H1 (cell line): Measurements from ENCODE around the gene OTUB1. TPM values are rescaled to one million over a fixed set of nuclear protein-coding genes. Genes with fewer than 3 reads are reported as not detected.

Experiments used
- CBX5 ChIP-seq: fragments of 300-800, 300-1000 bp; sonication (generic); IDR thresholded peaks from 2 replicates; pipeline ENCODE4 v1.7.1; 2016; ENCODE audit warnings: antibody characterized with exemption, low read length, low read depth
- CEBPB ChIP-seq: IDR thresholded peaks from 2 replicates; pipeline ENCODE4 v1.6.1; 2012; ENCODE audit warnings: low read depth, low read length
- CHD7 ChIP-seq: fragments of 300-600 bp; sonication (generic); IDR thresholded peaks from 2 replicates; pipeline ENCODE4 v1.7.1; 2012; ENCODE audit warnings: low read length, moderate library complexity, mild to moderate bottlenecking, inconsistent platforms; ENCODE audit not compliant: insufficient replicate concordance
- CTBP2 ChIP-seq: IDR thresholded peaks from 2 replicates; pipeline ENCODE4 v1.7.0; 2011; ENCODE audit warnings: borderline replicate concordance, mild to moderate bottlenecking, moderate library complexity, mixed read lengths, low read length; ENCODE audit not compliant: insufficient read depth, insufficient read length
- KDM4A ChIP-seq: IDR thresholded peaks from one replicate; pipeline ENCODE4 v1.7.1; 2012; ENCODE audit warnings: low read depth, mild to moderate bottlenecking, moderate library complexity, low read length, inconsistent platforms; ENCODE audit not compliant: severe bottlenecking
- MAFK ChIP-seq: IDR thresholded peaks from 2 replicates; pipeline ENCODE4 v1.6.1; 2012; ENCODE audit warnings: low read depth, mild to moderate bottlenecking, improper control_type of control experiment, low read length
- PHF8 ChIP-seq: fragments of 200-600 bp; sonication (generic); conservative IDR thresholded peaks from 2 replicates; pipeline ENCODE4 v1.7.1; 2012; ENCODE audit warnings: low read depth, mild to moderate bottlenecking, inconsistent platforms, low read length, moderate library complexity
- POLR2AphosphoS5 ChIP-seq: IDR thresholded peaks from 2 replicates; pipeline ENCODE4 v1.6.1; 2011; ENCODE audit warnings: low read depth, low read length
- SIRT6 ChIP-seq: IDR thresholded peaks from one replicate; pipeline ENCODE4 v1.7.1; 2012; ENCODE audit warnings: low read length, inconsistent platforms
- SUZ12 ChIP-seq: fragments of 200-600 bp; sonication (generic); IDR thresholded peaks from 2 replicates; pipeline ENCODE4 v1.6.1; 2012; ENCODE audit warnings: mild to moderate bottlenecking, inconsistent platforms, low read length, moderate library complexity, mixed read lengths
- TCF12 ChIP-seq: IDR thresholded peaks from 2 replicates; pipeline ENCODE4 v1.6.1; 2011; ENCODE audit warnings: low read depth, mild to moderate bottlenecking, low read length
- YY1 ChIP-seq: IDR thresholded peaks from 2 replicates; pipeline ENCODE4 v1.6.1; 2011; ENCODE audit warnings: low read depth, mild to moderate bottlenecking, low read length
- polyA plus RNA-seq, 7 experiments: library from polyadenylated mRNA; depleted of rRNA in 3 of 7; stranded (reverse) in 5 of 7; unstranded in 2 of 7; fragments of >200 nt in 5 of 7; fragments of 200-250 nt in 2 of 7; gene quantifications; 1 replicate in 5 of 7; 2 replicates in 1 of 7; 4 replicates in 1 of 7; pipeline versions ENCODE4 v1.2.1 to v1.2.3, GENCODE V29; 2011 to 2013; ENCODE audit warnings: missing spikeins in 2 of 7, mixed read lengths in 2 of 7
- total RNA-seq: library from RNA; stranded (reverse); fragmentation: NEBNext Ultra II Directional; extraction: Animal tissue kit (Norgen Biotek cat#: 25700); gene quantifications from 2 replicates; pipeline ENCODE4 v1.2.1, GENCODE V29; 2021

Gene OTUB1
- total and polyA plus RNA-seq, 2 of the 8 experiments (the other 6 are each of a cell fraction or from before 2014, with no cell fraction given), result 110 to 274 TPM

- TF ChIP-seq CHD7 (no peak), CTBP2 (no peak), YY1 (no peak), MAFK (no peak), PHF8 (no peak), SIRT6 (no peak), CEBPB (no peak), SUZ12 (no peak), TCF12 (no peak), KDM4A (no peak), CBX5 (no peak), POLR2AphosphoS5 (no peak)
These were observed 44.3 kb upstream of the OTUB1 start (continued) for GRCh38 chr11:63941901-63942300.
